Measurements from ENCODE around the gene TBC1D21. TPM values are rescaled to one million over a fixed set of nuclear protein-coding genes. Genes with fewer than 3 reads are reported as not detected.

Gene TBC1D21
- total and polyA plus RNA-seq, 9 of the 15 experiments (the other 6 are each of a cell fraction or from before 2014, with no cell fraction given): not detected

DNA sequence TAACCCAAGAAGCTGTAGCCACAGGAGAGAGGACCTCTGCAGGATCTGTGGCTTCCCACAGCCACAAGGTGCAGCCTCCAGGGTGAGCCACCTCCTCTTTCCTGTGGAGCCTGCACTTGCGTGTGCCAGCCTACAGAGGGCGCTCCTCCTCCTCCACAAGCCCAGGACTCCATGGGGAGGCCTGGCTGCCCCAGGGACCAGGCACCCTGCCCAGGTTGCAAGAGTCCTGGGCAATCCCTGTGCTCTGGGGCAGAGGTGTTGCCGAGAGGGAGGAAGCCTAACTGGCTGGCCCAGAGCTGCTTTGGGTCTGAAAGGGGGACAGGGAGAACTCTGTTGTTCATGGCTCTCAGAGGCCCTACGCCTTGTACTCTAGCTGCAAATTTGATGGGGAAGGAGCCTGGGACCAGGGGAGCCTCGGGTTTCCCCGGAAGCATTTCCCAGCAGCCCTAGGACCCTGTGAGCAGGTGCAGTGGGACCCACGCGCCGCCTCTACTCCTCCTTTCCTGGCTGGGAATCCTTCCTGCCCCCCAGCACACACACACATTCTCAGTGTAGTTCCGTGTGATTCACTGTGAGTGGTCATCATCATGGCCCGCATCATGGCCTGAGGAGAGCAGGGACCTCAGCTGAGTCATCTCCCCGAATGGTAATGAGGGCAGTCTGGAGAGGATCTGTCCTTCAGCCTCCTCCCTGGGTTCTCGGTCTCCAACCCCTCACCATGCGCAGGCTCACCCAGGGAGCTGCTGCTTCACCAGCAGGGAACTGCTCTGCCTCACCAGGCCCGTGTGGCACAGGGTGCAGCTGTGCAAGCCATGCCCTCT, 24.3 kb downstream of the TBC1D21 start (continued):
- peak; percentile 85 for TF ChIP-seq GABPA (tag; conservative IDR thresholded peaks at IDR 0.05; ENCODE audit: low read depth)
- TF ChIP-seq ERF (CRISPR knock-in tag; IDR thresholded peaks at IDR 0.05): no peak
- TF ChIP-seq NRF1 (conservative IDR thresholded peaks at IDR 0.05 in 1 of 2, IDR thresholded peaks at IDR 0.05 in 1 of 2): peak in 1 of 2 experiments; percentile 24; a peak in 1 of 4 replicates
- TF ChIP-seq ZNF311 (CRISPR knock-in tag; IDR thresholded peaks at IDR 0.05): no peak
- no peak for TF ChIP-seq NFXL1 (CRISPR knock-in tag; IDR thresholded peaks at IDR 0.05)
- TF ChIP-seq EHMT2 (IDR thresholded peaks at IDR 0.05): no peak
- TF ChIP-seq, protein P1, sequence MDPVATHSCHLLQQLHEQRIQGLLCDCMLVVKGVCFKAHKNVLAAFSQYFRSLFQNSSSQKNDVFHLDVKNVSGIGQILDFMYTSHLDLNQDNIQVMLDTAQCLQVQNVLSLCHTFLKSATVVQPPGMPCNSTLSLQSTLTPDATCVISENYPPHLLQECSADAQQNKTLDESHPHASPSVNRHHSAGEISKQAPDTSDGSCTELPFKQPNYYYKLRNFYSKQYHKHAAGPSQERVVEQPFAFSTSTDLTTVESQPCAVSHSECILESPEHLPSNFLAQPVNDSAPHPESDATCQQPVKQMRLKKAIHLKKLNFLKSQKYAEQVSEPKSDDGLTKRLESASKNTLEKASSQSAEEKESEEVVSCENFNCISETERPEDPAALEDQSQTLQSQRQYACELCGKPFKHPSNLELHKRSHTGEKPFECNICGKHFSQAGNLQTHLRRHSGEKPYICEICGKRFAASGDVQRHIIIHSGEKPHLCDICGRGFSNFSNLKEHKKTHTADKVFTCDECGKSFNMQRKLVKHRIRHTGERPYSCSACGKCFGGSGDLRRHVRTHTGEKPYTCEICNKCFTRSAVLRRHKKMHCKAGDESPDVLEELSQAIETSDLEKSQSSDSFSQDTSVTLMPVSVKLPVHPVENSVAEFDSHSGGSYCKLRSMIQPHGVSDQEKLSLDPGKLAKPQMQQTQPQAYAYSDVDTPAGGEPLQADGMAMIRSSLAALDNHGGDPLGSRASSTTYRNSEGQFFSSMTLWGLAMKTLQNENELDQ (CRISPR knock-in tag; IDR thresholded peaks at IDR 0.05; ENCODE audit: borderline replicate concordance): no peak
- no peak for TF ChIP-seq PRMT5 (CRISPR knock-in tag; IDR thresholded peaks at IDR 0.05)
- TF ChIP-seq YBX1 (IDR thresholded peaks at IDR 0.05): no peak
- peak; percentile 78 for TF ChIP-seq XRCC5 (IDR thresholded peaks at IDR 0.05; ENCODE audit: low read depth, low read length)
- TF ChIP-seq CBX1 (IDR thresholded peaks at IDR 0.05; ENCODE audit: low read depth): 0 out of 2 replicates have a peak, but pooled peaks have one; percentile 30
- no peak for TF ChIP-seq RBM17 (IDR thresholded peaks at IDR 0.05; ENCODE audit: borderline replicate concordance, low read depth, low read length)
- TF ChIP-seq CBFA2T3 (IDR thresholded peaks at IDR 0.05): no peak
- no peak for TF ChIP-seq CEBPB (tag; IDR thresholded peaks at IDR 0.05)
- TF ChIP-seq SMARCA5 (IDR thresholded peaks at IDR 0.05): 0 out of 2 replicates have a peak, but pooled peaks have one; percentile 34
- TF ChIP-seq NCOA1 (IDR thresholded peaks at IDR 0.05; ENCODE audit: low read depth): no peak
- no peak for TF ChIP-seq PHF8 (IDR thresholded peaks at IDR 0.05; ENCODE audit: borderline replicate concordance, low read length)
- TF ChIP-seq, protein P2, sequence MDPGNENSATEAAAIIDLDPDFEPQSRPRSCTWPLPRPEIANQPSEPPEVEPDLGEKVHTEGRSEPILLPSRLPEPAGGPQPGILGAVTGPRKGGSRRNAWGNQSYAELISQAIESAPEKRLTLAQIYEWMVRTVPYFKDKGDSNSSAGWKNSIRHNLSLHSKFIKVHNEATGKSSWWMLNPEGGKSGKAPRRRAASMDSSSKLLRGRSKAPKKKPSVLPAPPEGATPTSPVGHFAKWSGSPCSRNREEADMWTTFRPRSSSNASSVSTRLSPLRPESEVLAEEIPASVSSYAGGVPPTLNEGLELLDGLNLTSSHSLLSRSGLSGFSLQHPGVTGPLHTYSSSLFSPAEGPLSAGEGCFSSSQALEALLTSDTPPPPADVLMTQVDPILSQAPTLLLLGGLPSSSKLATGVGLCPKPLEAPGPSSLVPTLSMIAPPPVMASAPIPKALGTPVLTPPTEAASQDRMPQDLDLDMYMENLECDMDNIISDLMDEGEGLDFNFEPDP (CRISPR knock-in tag; IDR thresholded peaks at IDR 0.05): no peak
- TF ChIP-seq, protein P3, sequence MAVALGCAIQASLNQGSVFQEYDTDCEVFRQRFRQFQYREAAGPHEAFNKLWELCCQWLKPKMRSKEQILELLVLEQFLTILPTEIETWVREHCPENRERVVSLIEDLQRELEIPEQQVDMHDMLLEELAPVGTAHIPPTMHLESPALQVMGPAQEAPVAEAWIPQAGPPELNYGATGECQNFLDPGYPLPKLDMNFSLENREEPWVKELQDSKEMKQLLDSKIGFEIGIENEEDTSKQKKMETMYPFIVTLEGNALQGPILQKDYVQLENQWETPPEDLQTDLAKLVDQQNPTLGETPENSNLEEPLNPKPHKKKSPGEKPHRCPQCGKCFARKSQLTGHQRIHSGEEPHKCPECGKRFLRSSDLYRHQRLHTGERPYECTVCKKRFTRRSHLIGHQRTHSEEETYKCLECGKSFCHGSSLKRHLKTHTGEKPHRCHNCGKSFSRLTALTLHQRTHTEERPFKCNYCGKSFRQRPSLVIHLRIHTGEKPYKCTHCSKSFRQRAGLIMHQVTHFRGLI (CRISPR knock-in tag; IDR thresholded peaks at IDR 0.05): no peak
- TF ChIP-seq PTBP1 (IDR thresholded peaks at IDR 0.05; ENCODE audit: low read depth, low read length): no peak
- no peak for TF ChIP-seq ZNF134 (CRISPR knock-in tag; conservative IDR thresholded peaks at IDR 0.05)
- no peak for TF ChIP-seq BMI1 (IDR thresholded peaks at IDR 0.05; ENCODE audit: low read length)
- TF ChIP-seq ZKSCAN1 (IDR thresholded peaks at IDR 0.05; ENCODE audit: low read depth, low read length): no peak
- TF ChIP-seq HMG20B (CRISPR knock-in tag; IDR thresholded peaks at IDR 0.05): no peak
- TF ChIP-seq ZNF253 (CRISPR knock-in tag; conservative IDR thresholded peaks at IDR 0.05): no peak
- TF ChIP-seq MAFF (IDR thresholded peaks at IDR 0.05; ENCODE audit: low read length): no peak
- no peak for TF ChIP-seq ZNF174 (CRISPR knock-in tag; IDR thresholded peaks at IDR 0.05)
- TF ChIP-seq TRIM24 (IDR thresholded peaks at IDR 0.05): no peak

All from K562 (cell line).